ENCODE results near the gene SLC25A21. TPM values are rescaled to one million over a fixed set of nuclear protein-coding genes. Genes with fewer than 3 reads are reported as not detected.

Gene SLC25A21
- total and polyA plus RNA-seq, 4 experiments from 2014 or later = not detected

DNA sequence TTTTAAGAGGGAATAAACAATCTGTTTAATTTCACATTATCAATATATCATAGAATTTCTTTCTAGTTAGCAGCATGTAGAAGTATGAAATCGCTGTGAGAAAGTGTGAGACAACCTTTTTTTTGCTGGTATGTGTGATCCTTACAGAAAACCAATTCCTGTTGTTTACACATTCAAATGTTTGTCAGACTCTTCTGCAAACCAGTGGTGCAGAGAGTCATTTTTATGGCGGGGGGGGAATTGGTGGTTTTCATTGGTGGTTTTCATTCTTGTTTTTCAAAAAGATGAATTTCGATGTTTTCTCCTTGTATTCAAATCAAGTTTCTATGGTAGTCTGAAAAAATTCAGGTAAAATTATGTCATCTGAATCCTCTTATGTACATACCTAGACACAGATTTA is 57.8 kb downstream of the SLC25A21 start:
- H3K4me3 Mint-ChIP-seq = no peak overlapping the region
- ChIA-PET CTCF (ENCODE audit: partially characterized antibody) (no interaction called here), POLR2A (ENCODE audit: partially characterized antibody) (no interaction called here)
- no peaks in the 10 kb centered on the region for H3K9me3 ChIP-seq (ENCODE audit: control insufficient read depth in 1 of 2, low read length in 2 of 2)
- no peaks in the 10 kb centered on the region for H3K4me1 ChIP-seq (ENCODE audit: insufficient read depth, low read length)
- H3K36me3 Mint-ChIP-seq = no peaks in the 10 kb centered on the region
- H3K27me3 Mint-ChIP-seq = no peaks in the 10 kb centered on the region
- no peaks in the 10 kb centered on the region for H3K27me3 ChIP-seq (ENCODE audit: insufficient read depth, low read length)
- no peak overlapping the region for H3K27ac ChIP-seq (ENCODE audit: low read depth, low read length)
- intact Hi-C loops (cut with micrococcal nuclease) = no loop called here
- H3K9me3 Mint-ChIP-seq = peaks cover 0 to 9% (median 4%) of the 10 kb centered on the region in 8 donors
- H3K4me3 ChIP-seq (ENCODE audit: low read length in 2 of 2) = no peak overlapping the region
- no peak overlapping the region for H3K27ac Mint-ChIP-seq
- H3K4me1 Mint-ChIP-seq = no peaks in the 10 kb centered on the region
- no peak for DNase-seq
- H3K36me3 ChIP-seq (ENCODE audit: insufficient read depth, low read length) = no peaks in the 10 kb centered on the region

DNA sequence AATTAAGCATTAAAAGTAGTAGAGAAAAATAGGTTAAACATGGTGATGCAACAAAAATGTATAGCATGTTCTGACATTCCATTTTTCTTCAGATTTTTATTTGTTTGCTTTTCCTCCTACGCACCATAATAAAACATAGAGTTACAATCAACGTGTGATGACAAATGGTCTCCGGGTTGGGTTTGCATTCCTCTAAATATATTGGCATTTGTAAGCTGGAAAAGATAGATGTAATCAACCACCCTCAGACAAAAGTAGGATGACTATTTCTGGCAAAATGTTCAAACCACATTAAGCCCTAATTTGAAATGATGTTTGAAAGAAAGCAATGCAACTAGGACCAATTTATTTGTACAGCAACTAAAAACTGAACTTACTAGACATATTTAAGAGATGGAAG is 58.4 kb downstream of the SLC25A21 start:
- ChIA-PET CTCF (ENCODE audit: partially characterized antibody) (no interaction called here), POLR2A (ENCODE audit: partially characterized antibody) (no interaction called here)
- Histone ChIP-seq H3K27me3 (ENCODE audit: insufficient read depth, low read length) (no peaks in the 10 kb centered on the region), H3K4me1 (ENCODE audit: insufficient read depth, low read length) (no peaks in the 10 kb centered on the region), H3K27ac (ENCODE audit: low read depth, low read length) (no peak overlapping the region), H3K36me3 (ENCODE audit: insufficient read depth, low read length) (no peaks in the 10 kb centered on the region), H3K4me3 (ENCODE audit: low read length in 2 of 2) (no peak overlapping the region), H3K9me3 (ENCODE audit: control insufficient read depth in 1 of 2, low read length in 2 of 2) (no peaks in the 10 kb centered on the region)
- H3K4me1 Mint-ChIP-seq = no peaks in the 10 kb centered on the region
- intact Hi-C loops (cut with micrococcal nuclease) = no loop called here
- H3K9me3 Mint-ChIP-seq = peaks cover 0 to 9% (median 4%) of the 10 kb centered on the region in 8 donors
- DNase-seq = no peak
- no peaks in the 10 kb centered on the region for H3K27me3 Mint-ChIP-seq
- H3K4me3 Mint-ChIP-seq = no peak overlapping the region
- H3K36me3 Mint-ChIP-seq = no peaks in the 10 kb centered on the region
- H3K27ac Mint-ChIP-seq = no peak overlapping the region

DNA sequence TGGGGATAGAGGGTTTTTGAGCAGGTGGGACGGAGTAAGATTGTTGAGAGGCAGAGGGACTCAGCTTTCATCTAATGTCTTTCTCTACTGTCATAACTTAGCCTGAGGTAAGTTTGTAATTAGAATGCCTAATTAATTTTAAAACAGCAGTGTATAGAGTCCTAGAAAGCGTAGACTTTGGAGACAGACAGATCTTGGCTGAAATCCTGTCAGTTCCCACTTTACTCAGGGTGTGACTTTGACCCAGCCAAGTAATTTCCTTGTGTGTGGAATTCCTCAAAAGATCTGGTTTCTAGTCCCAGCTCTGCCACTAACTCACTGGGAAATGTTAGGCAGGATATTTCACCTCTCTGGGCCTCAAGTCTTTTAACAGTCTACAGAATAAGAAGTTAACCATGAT is 74.3 kb downstream of the SLC25A21 start:
- no peak for DNase-seq
- Histone ChIP-seq H3K4me1 (ENCODE audit: insufficient read depth, low read length) (no peaks in the 10 kb centered on the region), H3K4me3 (ENCODE audit: low read length in 2 of 2) (no peak overlapping the region), H3K27me3 (ENCODE audit: insufficient read depth, low read length) (no peaks in the 10 kb centered on the region), H3K27ac (ENCODE audit: low read depth, low read length) (no peak overlapping the region), H3K9me3 (ENCODE audit: control insufficient read depth in 1 of 2, low read length in 2 of 2) (no peaks in the 10 kb centered on the region), H3K36me3 (ENCODE audit: insufficient read depth, low read length) (no peaks in the 10 kb centered on the region)
- ChIA-PET CTCF (ENCODE audit: partially characterized antibody) (no interaction called here), POLR2A (ENCODE audit: partially characterized antibody) (no interaction called here)
- intact Hi-C loops (cut with micrococcal nuclease) = no loop called here
- no peaks in the 10 kb centered on the region for H3K4me1 Mint-ChIP-seq
- no peak overlapping the region for H3K4me3 Mint-ChIP-seq
- H3K36me3 Mint-ChIP-seq = no peaks in the 10 kb centered on the region
- H3K27me3 Mint-ChIP-seq = peaks cover 0 to 1% of the 10 kb centered on the region in 2 donors
- H3K9me3 Mint-ChIP-seq = peaks cover 0 to 9% (median 4%) of the 10 kb centered on the region in 8 donors
- H3K27ac Mint-ChIP-seq = no peak overlapping the region

DNA sequence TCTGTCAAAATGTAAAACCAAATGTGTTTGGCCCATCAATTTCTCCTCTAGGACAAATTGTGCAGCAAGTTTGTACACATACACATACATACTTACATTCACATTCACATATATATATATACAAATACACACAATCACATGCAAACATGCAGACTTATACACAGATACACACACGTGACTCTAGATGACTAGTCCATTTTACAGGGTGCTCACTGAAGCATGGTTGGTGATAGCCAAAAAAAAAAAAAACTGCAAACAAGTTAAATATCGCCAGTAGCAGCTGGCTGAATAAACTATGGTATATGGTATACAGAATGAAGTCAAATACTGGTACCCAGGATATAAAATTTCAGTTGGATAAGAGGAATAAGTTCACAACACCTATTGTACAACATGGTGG is 77.9 kb downstream of the SLC25A21 start:
- Mint-ChIP-seq H3K27ac (no peak overlapping the region), H3K36me3 (no peaks in the 10 kb centered on the region), H3K27me3 (no peaks in the 10 kb centered on the region), H3K4me3 (no peak overlapping the region), H3K4me1 (no peaks in the 10 kb centered on the region), H3K9me3 (peaks cover 0 to 13% (median 5%) of the 10 kb centered on the region in 8 donors)
- no peaks in the 10 kb centered on the region for H3K9me3 ChIP-seq (ENCODE audit: control insufficient read depth in 1 of 2, low read length in 2 of 2)
- POLR2A ChIA-PET (ENCODE audit: partially characterized antibody) = no interaction called here
- H3K4me3 ChIP-seq (ENCODE audit: low read length in 2 of 2) = no peak overlapping the region
- DNase-seq = no peak
- H3K4me1 ChIP-seq (ENCODE audit: insufficient read depth, low read length) = no peaks in the 10 kb centered on the region
- no peaks in the 10 kb centered on the region for H3K36me3 ChIP-seq (ENCODE audit: insufficient read depth, low read length)
- H3K27me3 ChIP-seq (ENCODE audit: insufficient read depth, low read length) = no peaks in the 10 kb centered on the region
- intact Hi-C loops (cut with micrococcal nuclease) = no loop called here
- no peak overlapping the region for H3K27ac ChIP-seq (ENCODE audit: low read depth, low read length)
- CTCF ChIA-PET (ENCODE audit: partially characterized antibody) = no interaction called here

DNA sequence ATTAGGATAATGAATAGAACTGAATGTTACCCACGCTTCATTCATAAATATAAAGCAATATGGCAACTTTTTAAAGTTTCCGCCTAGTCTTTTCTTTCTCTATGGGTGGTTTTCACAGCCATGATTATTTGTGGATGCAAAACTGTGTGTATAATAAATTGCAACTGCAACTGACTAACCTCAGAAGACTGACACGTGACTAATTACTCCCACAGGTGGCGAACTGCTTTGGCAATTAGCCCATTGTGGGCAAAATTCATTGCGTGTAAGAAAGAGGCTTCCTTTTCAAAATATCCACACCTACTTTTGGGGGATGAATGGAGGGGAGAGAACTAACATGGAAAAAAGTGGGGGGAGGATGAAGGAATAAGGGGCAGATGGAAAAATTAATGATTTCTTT is 79.0 kb downstream of the SLC25A21 start:
- H3K9me3 ChIP-seq (ENCODE audit: control insufficient read depth in 1 of 2, low read length in 2 of 2) = no peaks in the 10 kb centered on the region
- H3K4me1 Mint-ChIP-seq = no peaks in the 10 kb centered on the region
- intact Hi-C loops (cut with micrococcal nuclease) = no loop called here
- H3K4me3 ChIP-seq (ENCODE audit: low read length in 2 of 2) = no peak overlapping the region
- no peaks in the 10 kb centered on the region for H3K4me1 ChIP-seq (ENCODE audit: insufficient read depth, low read length)
- no peak overlapping the region for H3K27ac Mint-ChIP-seq
- ChIA-PET CTCF (ENCODE audit: partially characterized antibody) (no interaction called here), POLR2A (ENCODE audit: partially characterized antibody) (no interaction called here)
- no peaks in the 10 kb centered on the region for H3K36me3 Mint-ChIP-seq
- H3K27me3 ChIP-seq (ENCODE audit: insufficient read depth, low read length) = no peaks in the 10 kb centered on the region
- no peak overlapping the region for H3K27ac ChIP-seq (ENCODE audit: low read depth, low read length)
- H3K9me3 Mint-ChIP-seq = peaks cover 0 to 7% (median 3%) of the 10 kb centered on the region in 8 donors
- DNase-seq = no peak
- no peak overlapping the region for H3K4me3 Mint-ChIP-seq
- no peaks in the 10 kb centered on the region for H3K27me3 Mint-ChIP-seq
- no peaks in the 10 kb centered on the region for H3K36me3 ChIP-seq (ENCODE audit: insufficient read depth, low read length)

DNA sequence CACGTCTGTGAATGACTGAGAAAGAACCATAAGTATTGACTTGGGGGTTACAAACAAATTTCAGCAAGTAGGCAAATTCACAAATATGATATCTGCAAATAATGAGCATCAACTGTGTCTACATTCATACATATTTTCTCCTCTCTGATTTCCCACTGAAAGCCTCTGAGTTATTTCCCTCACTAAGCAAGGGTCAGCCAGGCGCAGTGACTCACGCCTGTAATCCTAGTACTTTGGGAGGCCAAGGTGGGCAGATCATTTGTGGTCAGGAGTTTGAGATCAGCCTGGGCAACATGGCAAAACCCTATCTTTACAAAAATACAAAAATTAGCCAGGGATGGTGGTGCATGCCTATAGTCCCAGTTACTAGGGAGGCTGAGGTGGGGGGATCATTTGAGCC is 80.8 kb downstream of the SLC25A21 start:
- no peak for DNase-seq
- Mint-ChIP-seq H3K27me3 (no peaks in the 10 kb centered on the region), H3K36me3 (no peaks in the 10 kb centered on the region), H3K4me1 (no peaks in the 10 kb centered on the region), H3K27ac (no peak overlapping the region), H3K4me3 (no peak overlapping the region), H3K9me3 (peaks cover 0 to 7% (median 1%) of the 10 kb centered on the region in 8 donors)
- H3K27me3 ChIP-seq (ENCODE audit: insufficient read depth, low read length) = no peaks in the 10 kb centered on the region
- intact Hi-C loops (cut with micrococcal nuclease) = no loop called here
- H3K9me3 ChIP-seq (ENCODE audit: control insufficient read depth in 1 of 2, low read length in 2 of 2) = no peaks in the 10 kb centered on the region
- H3K4me3 ChIP-seq (ENCODE audit: low read length in 2 of 2) = no peak overlapping the region
- H3K36me3 ChIP-seq (ENCODE audit: insufficient read depth, low read length) = no peaks in the 10 kb centered on the region
- POLR2A ChIA-PET (ENCODE audit: partially characterized antibody) = no interaction called here
- CTCF ChIA-PET (ENCODE audit: partially characterized antibody) = no interaction called here
- H3K27ac ChIP-seq (ENCODE audit: low read depth, low read length) = no peak overlapping the region
- H3K4me1 ChIP-seq (ENCODE audit: insufficient read depth, low read length) = no peaks in the 10 kb centered on the region

DNA sequence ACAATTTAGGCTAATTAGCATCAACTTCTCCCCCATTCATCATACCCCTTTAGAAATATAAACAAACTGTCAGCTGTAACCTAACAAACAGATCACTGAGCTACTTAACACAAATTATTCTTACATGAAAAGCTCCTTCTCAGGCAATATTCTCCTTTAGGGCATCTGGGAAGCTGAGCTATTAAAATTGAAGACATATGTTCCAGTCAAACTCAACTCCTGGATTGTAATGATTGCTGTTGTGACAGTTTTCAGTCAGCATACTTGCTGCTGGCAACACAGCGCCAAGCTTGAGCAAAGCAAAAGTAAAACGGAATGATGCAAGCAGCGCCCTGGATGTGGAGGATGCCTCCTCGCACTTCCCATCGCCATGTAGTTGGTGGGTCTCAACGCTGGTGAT is 82.4 kb downstream of the SLC25A21 start:
- ChIA-PET POLR2A (ENCODE audit: partially characterized antibody) (no interaction called here), CTCF (ENCODE audit: partially characterized antibody) (no interaction called here)
- Mint-ChIP-seq H3K27ac (no peak overlapping the region), H3K36me3 (no peaks in the 10 kb centered on the region), H3K27me3 (no peaks in the 10 kb centered on the region), H3K9me3 (peaks cover 0 to 7% (median 1%) of the 10 kb centered on the region in 8 donors), H3K4me1 (no peaks in the 10 kb centered on the region), H3K4me3 (no peak overlapping the region)
- H3K9me3 ChIP-seq (ENCODE audit: control insufficient read depth in 1 of 2, low read length in 2 of 2) = no peaks in the 10 kb centered on the region
- no peak overlapping the region for H3K4me3 ChIP-seq (ENCODE audit: low read length in 2 of 2)
- no peak overlapping the region for H3K27ac ChIP-seq (ENCODE audit: low read depth, low read length)
- no peaks in the 10 kb centered on the region for H3K27me3 ChIP-seq (ENCODE audit: insufficient read depth, low read length)
- no peaks in the 10 kb centered on the region for H3K4me1 ChIP-seq (ENCODE audit: insufficient read depth, low read length)
- DNase-seq = no peak
- H3K36me3 ChIP-seq (ENCODE audit: insufficient read depth, low read length) = no peaks in the 10 kb centered on the region
- intact Hi-C loops (cut with micrococcal nuclease) = no loop called here

DNA sequence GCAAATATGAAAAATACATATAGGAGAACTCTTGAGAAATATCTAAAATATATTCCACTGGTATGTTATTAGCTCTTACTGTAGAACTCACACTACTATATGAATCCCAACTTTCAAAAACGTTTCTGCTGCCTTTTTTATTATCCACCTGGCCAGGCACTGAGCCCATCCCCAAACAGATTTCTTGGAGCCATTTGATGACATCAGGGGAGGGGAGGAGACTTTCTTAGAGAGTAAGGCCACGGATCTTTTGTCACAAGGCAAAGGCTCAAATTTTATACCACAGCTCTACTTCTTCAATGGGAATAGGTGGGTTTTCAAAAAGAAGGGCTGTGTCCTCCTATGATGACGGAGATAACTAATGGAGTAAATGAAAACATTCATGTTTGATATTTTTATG is 83.0 kb downstream of the SLC25A21 start:
- Mint-ChIP-seq H3K36me3 (no peaks in the 10 kb centered on the region), H3K27me3 (no peaks in the 10 kb centered on the region), H3K27ac (no peak overlapping the region), H3K9me3 (peaks cover 0 to 7% (median 1%) of the 10 kb centered on the region in 8 donors), H3K4me1 (no peaks in the 10 kb centered on the region), H3K4me3 (no peak overlapping the region)
- Histone ChIP-seq H3K27me3 (ENCODE audit: insufficient read depth, low read length) (no peaks in the 10 kb centered on the region), H3K4me1 (ENCODE audit: insufficient read depth, low read length) (no peaks in the 10 kb centered on the region), H3K4me3 (ENCODE audit: low read length in 2 of 2) (no peak overlapping the region), H3K27ac (ENCODE audit: low read depth, low read length) (no peak overlapping the region), H3K9me3 (ENCODE audit: control insufficient read depth in 1 of 2, low read length in 2 of 2) (no peaks in the 10 kb centered on the region), H3K36me3 (ENCODE audit: insufficient read depth, low read length) (no peaks in the 10 kb centered on the region)
- CTCF ChIA-PET (ENCODE audit: partially characterized antibody) = no interaction called here
- DNase-seq = no peak
- intact Hi-C loops (cut with micrococcal nuclease) = no loop called here
- POLR2A ChIA-PET (ENCODE audit: partially characterized antibody) = no interaction called here
